Astrocyte (in vitro differentiated cells and primary cell): ENCODE measurements around the gene PCNX1. TPM values are rescaled to one million over a fixed set of nuclear protein-coding genes. Genes with fewer than 3 reads are reported as not detected.

Experiments used
- DNase-seq: peaks from one replicate; pipeline ENCODE4 v3.0.0-alpha.2; 2010; ENCODE audit warnings: low read depth
- FAIRE-seq: peaks from 2 replicates; lab custom pipeline; 2011; peaks lifted over from hg19 to GRCh38; lab: Jason Lieb, UNC
- H2AFZ ChIP-seq: 2 replicates; pipeline ENCODE4 v1.6.0; 2012; ENCODE audit warnings: low read depth, low read length, inconsistent platforms
- H3K27ac ChIP-seq: 2 replicates; pipeline ENCODE4 v1.5.1; 2011; ENCODE audit warnings: low read depth, low read length, inconsistent platforms
- H3K27me3 ChIP-seq: 2 replicates; pipeline ENCODE4 v1.6.0; 2011; ENCODE audit warnings: low read length, inconsistent platforms; ENCODE audit not compliant: insufficient read depth
- H3K36me3 ChIP-seq: 2 replicates; pipeline ENCODE4 v1.5.1; 2011; ENCODE audit warnings: low read length, inconsistent platforms; ENCODE audit not compliant: insufficient read depth
- H3K4me1 ChIP-seq: 2 replicates; pipeline ENCODE4 v1.5.1; 2011; ENCODE audit warnings: low read length, inconsistent platforms; ENCODE audit not compliant: insufficient read depth
- H3K4me2 ChIP-seq: 2 replicates; pipeline ENCODE4 v1.6.0; 2012; ENCODE audit warnings: low read length, inconsistent platforms
- H3K4me3 ChIP-seq: 2 replicates; pipeline ENCODE4 v1.5.1; 2011; ENCODE audit warnings: low read depth, mild to moderate bottlenecking, low read length, inconsistent platforms; ENCODE audit not compliant: insufficient read depth
- H3K79me2 ChIP-seq: 2 replicates; pipeline ENCODE4 v1.6.0; 2012; ENCODE audit warnings: mild to moderate bottlenecking, low read length, inconsistent platforms; ENCODE audit not compliant: insufficient read depth
- H3K9ac ChIP-seq: 2 replicates; pipeline ENCODE4 v1.6.0; 2012; ENCODE audit warnings: mild to moderate bottlenecking, low read length, inconsistent platforms
- H3K9me3 ChIP-seq: 2 replicates; pipeline ENCODE4 v1.5.1; 2012; ENCODE audit warnings: low read depth, mild to moderate bottlenecking, low read length, inconsistent platforms; ENCODE audit not compliant: insufficient read depth
- H4K20me1 ChIP-seq: 2 replicates; pipeline ENCODE4 v1.6.0; 2012; ENCODE audit warnings: low read length, inconsistent platforms; ENCODE audit not compliant: insufficient read depth
- H3K27ac Mint-ChIP-seq: one replicate; pipeline ENCODE4 v1.8.0; 2021; ENCODE audit warnings: mild to moderate bottlenecking, mixed read lengths; ENCODE audit not compliant: unreplicated experiment
- H3K27me3 Mint-ChIP-seq: one replicate; pipeline ENCODE4 v1.8.0; 2021; ENCODE audit warnings: low read depth, mixed read lengths; ENCODE audit not compliant: unreplicated experiment
- H3K36me3 Mint-ChIP-seq: one replicate; pipeline ENCODE4 v1.8.0; 2021; ENCODE audit warnings: low read depth, mixed read lengths; ENCODE audit not compliant: unreplicated experiment
- H3K4me1 Mint-ChIP-seq: one replicate; pipeline ENCODE4 v1.8.0; 2021; ENCODE audit warnings: low read depth, mixed read lengths; ENCODE audit not compliant: unreplicated experiment
- H3K4me3 Mint-ChIP-seq: one replicate; pipeline ENCODE4 v1.8.0; 2021; ENCODE audit warnings: mild to moderate bottlenecking, moderate library complexity, mixed read lengths; ENCODE audit not compliant: unreplicated experiment
- H3K9me3 Mint-ChIP-seq: one replicate; pipeline ENCODE4 v1.8.0; 2021; ENCODE audit warnings: mild to moderate bottlenecking, mixed read lengths; ENCODE audit not compliant: unreplicated experiment
- EZH2 ChIP-seq: IDR thresholded peaks from 2 replicates; pipeline ENCODE4 v1.6.1; 2012; ENCODE audit warnings: mild to moderate bottlenecking, low read length, inconsistent platforms; ENCODE audit not compliant: insufficient read depth
- total RNA-seq: library from RNA; stranded (reverse); gene quantifications from 2 replicates; pipeline ENCODE4 v1.2.1, GENCODE V29; 2021
- TF ChIP-seq, protein P1 (sequence below): IDR thresholded peaks from 2 replicates; pipeline ENCODE4 v1.5.1; 2011; ENCODE audit warnings: low read depth, mild to moderate bottlenecking, inconsistent platforms, low read length, moderate library complexity; ENCODE audit not compliant: insufficient read depth

The PCNX1 gene
- total RNA-seq, 1 donor from 2014 or later = 91.3 TPM

DNA sequence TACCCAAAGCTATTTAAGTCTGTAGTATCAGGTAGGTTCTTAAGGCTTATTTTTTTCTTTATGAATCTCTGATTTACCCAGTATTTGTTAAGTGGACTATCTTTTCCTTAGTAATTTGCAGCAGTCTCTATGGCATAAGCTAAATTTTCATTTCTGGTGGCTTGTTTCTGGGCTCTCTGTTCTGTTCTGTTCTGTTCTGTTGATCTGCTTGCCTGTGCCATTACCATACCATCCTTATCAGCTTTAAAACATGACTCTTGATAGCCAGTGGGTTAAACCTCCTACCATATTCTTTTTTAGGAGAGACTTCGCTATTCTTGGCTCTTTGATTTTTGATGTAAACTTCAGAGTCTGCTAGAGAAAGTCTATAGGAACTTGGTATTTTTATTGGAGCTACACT, 46.8 kb downstream of the PCNX1 start:
- Histone ChIP-seq H3K27me3 (no peaks in the 10 kb centered on the region), H3K9me3 (no peaks in the 10 kb centered on the region), H3K27ac (no peak overlapping the region), H3K4me2 (no peak overlapping the region), H4K20me1 (peaks cover 44% of the 10 kb centered on the region), H3K79me2 (peaks cover 80% of the 10 kb centered on the region), H3K4me3 (no peak overlapping the region), H3K9ac (no peak overlapping the region), H2AFZ (no peak overlapping the region), H3K36me3 (peaks cover 3% of the 10 kb centered on the region), H3K4me1 (no peaks in the 10 kb centered on the region)
- no peak for DNase-seq
- Mint-ChIP-seq H3K27ac (no peak overlapping the region), H3K36me3 (peaks cover 6% of the 10 kb centered on the region), H3K27me3 (no peaks in the 10 kb centered on the region), H3K4me1 (peaks cover 11% of the 10 kb centered on the region), H3K9me3 (peaks cover 1% of the 10 kb centered on the region), H3K4me3 (no peak overlapping the region)
- TF ChIP-seq, protein P1, sequence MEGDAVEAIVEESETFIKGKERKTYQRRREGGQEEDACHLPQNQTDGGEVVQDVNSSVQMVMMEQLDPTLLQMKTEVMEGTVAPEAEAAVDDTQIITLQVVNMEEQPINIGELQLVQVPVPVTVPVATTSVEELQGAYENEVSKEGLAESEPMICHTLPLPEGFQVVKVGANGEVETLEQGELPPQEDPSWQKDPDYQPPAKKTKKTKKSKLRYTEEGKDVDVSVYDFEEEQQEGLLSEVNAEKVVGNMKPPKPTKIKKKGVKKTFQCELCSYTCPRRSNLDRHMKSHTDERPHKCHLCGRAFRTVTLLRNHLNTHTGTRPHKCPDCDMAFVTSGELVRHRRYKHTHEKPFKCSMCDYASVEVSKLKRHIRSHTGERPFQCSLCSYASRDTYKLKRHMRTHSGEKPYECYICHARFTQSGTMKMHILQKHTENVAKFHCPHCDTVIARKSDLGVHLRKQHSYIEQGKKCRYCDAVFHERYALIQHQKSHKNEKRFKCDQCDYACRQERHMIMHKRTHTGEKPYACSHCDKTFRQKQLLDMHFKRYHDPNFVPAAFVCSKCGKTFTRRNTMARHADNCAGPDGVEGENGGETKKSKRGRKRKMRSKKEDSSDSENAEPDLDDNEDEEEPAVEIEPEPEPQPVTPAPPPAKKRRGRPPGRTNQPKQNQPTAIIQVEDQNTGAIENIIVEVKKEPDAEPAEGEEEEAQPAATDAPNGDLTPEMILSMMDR = no peak
- no peak for TF ChIP-seq EZH2
- FAIRE-seq = no peak

DNA sequence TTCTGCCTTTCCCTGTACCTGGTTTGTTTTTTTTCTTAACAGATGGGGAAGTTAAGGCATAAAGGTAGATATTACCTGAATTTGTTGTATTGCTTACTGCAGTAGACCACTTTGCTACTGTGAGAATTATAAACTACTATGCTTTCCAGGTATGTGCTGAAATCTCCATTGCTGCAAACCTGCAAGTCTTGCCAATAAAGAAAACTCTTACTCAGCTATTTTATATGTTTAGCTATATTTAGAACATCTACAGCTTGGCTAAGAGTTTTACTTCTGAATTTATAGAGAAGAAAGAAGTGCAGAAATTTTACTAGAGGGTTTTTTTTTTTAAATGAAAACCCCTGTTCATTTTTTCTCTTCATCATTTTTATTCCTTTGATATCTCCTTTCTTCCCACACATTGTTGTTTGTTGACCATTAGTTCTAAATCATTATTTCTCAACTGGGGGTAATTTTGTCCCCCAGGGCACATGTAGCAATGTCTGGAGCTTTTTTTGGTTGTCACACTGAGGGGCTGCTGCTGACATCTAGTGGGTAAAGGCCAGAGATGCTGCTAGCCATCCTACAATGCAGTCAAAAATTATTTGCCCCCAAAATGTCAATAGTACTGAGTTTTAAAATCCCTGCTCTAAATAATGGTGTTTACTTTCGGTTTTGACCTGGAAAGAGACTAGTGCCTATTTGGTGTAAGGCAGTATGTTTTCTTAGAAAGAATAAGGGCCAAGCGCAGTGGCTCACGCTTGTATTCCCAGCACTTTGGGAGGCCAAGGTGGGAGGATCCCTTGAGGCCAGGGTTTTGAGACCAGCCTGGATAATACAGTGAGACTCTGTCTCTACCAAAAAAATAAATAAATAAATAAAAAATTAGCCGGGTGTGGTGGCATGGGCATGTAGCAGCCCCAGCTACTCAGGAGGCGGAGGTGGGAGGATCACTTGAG, 48.6 kb downstream of the PCNX1 start:
- Histone ChIP-seq H3K4me3 (no peak overlapping the region), H2AFZ (no peak overlapping the region), H4K20me1 (peaks cover 37% of the 10 kb centered on the region), H3K79me2 (peaks cover 65% of the 10 kb centered on the region), H3K27ac (no peak overlapping the region), H3K9me3 (no peaks in the 10 kb centered on the region), H3K4me1 (no peaks in the 10 kb centered on the region), H3K4me2 (no peak overlapping the region), H3K9ac (no peak overlapping the region), H3K36me3 (peaks cover 3% of the 10 kb centered on the region), H3K27me3 (no peaks in the 10 kb centered on the region)
- no peak overlapping the region for H3K4me3 Mint-ChIP-seq
- DNase-seq (no peak), FAIRE-seq (no peak)
- no peak overlapping the region for H3K27ac Mint-ChIP-seq
- H3K36me3 Mint-ChIP-seq = peaks cover 2% of the 10 kb centered on the region
- peaks cover 11% of the 10 kb centered on the region for H3K4me1 Mint-ChIP-seq
- H3K27me3 Mint-ChIP-seq = no peaks in the 10 kb centered on the region
- TF ChIP-seq, protein P1 = peak; percentile 68
- no peak for TF ChIP-seq EZH2
- no peaks in the 10 kb centered on the region for H3K9me3 Mint-ChIP-seq

DNA sequence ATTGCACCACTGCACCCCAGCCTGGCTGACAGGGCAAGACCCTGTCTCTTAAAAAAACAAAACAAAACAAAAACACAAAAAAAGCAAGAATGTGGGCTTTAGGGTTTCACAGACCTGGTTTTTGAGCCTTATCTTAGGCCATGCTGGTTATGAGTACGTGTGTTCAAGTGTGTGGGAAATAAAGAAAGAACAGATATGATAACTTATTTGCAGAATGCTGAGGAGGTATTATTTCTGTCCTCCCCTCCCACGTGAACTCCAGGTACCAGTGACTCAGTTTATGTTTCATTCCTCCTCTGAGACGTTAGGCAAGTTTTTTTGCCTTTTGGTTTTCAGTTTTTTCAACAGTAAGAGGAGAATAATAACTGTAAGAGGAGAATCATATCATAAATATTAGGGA, 49.3 kb downstream of the PCNX1 start:
- Histone ChIP-seq H3K9me3 (no peaks in the 10 kb centered on the region), H3K27me3 (no peaks in the 10 kb centered on the region), H3K4me2 (no peak overlapping the region), H3K36me3 (peaks cover 3% of the 10 kb centered on the region), H3K9ac (no peak overlapping the region), H3K27ac (no peak overlapping the region), H3K4me1 (no peaks in the 10 kb centered on the region), H3K79me2 (peaks cover 61% of the 10 kb centered on the region), H2AFZ (no peak overlapping the region), H3K4me3 (no peak overlapping the region), H4K20me1 (peaks cover 37% of the 10 kb centered on the region)
- DNase-seq (no peak), FAIRE-seq (no peak)
- Mint-ChIP-seq H3K36me3 (no peaks in the 10 kb centered on the region), H3K4me1 (peaks cover 11% of the 10 kb centered on the region), H3K9me3 (no peaks in the 10 kb centered on the region), H3K27me3 (no peaks in the 10 kb centered on the region), H3K4me3 (no peak overlapping the region), H3K27ac (no peak overlapping the region)
- TF ChIP-seq EZH2 = no peak
- TF ChIP-seq, protein P1 = no peak
